ENCODE results near the gene GRM4. TPM values are rescaled to one million over a fixed set of nuclear protein-coding genes. Genes with fewer than 3 reads are reported as not detected.

Gene GRM4
- total RNA-seq, 1 experiment from 2014 or later = not detected

GRCh38 chr6:34157236-34157830 is 11.4 kb upstream of the GRM4 start:
- H3K4me3 Mint-ChIP-seq (ENCODE audit: unreplicated experiment) = no peak overlapping the region
- POLR2A ChIA-PET = interaction anchor here (0.7 kb wide), 1 partner anchor 446 kb away, joined by 3 read pairs; the partner anchor contains the start of gene UQCC2

GRCh38 chr6:34155471-34156300 is 9.8 kb upstream of the GRM4 start:
- Mint-ChIP-seq H3K36me3 (ENCODE audit: insufficient read depth, unreplicated experiment) (no peaks in the 10 kb centered on the region), H3K4me3 (ENCODE audit: unreplicated experiment) (no peak overlapping the region)

More at GRCh38 chr6:34157236-34157830, 11.4 kb upstream of the GRM4 start:
- intact Hi-C loops (cut with micrococcal nuclease) = no loop called here
- no peaks in the 10 kb centered on the region for H3K36me3 Mint-ChIP-seq (ENCODE audit: insufficient read depth, unreplicated experiment)
- H3K4me1 Mint-ChIP-seq (ENCODE audit: insufficient read depth, unreplicated experiment) = no peaks in the 10 kb centered on the region
- BruUV-seq (replicated peaks) = no TSS peak
- peaks cover 38% of the 10 kb centered on the region for H3K27me3 Mint-ChIP-seq (ENCODE audit: insufficient read depth, unreplicated experiment)
- no peak for TF ChIP-seq CTCF (IDR thresholded peaks at IDR 0.05; ENCODE audit: unreplicated experiment)
- DNase-seq (ENCODE audit: unreplicated experiment) = no peak
- H3K27ac Mint-ChIP-seq (ENCODE audit: low read depth, unreplicated experiment) = no peak overlapping the region
- CTCF ChIA-PET = interaction anchor here (0.6 to 6.2 kb wide), 5 partner anchors 102 to 387 kb away, joined by 3 to 93 read pairs (median 4); no protein-coding TSS in a partner anchor
- H3K9me3 Mint-ChIP-seq (ENCODE audit: unreplicated experiment) = no peaks in the 10 kb centered on the region

GRCh38 chr6:34154668-34155447 is 9.0 kb upstream of the GRM4 start:
- DNase-seq (ENCODE audit: unreplicated experiment) = peak; percentile 43
- ChIA-PET POLR2A (interaction anchor here (0.7 kb wide), 1 partner anchor 384 kb away, joined by 3 read pairs; no protein-coding TSS in a partner anchor), CTCF (interaction anchor here (0.6 to 6.2 kb wide), 35 partner anchors 9 to 664 kb away, joined by 3 to 93 read pairs (median 3); partner anchors contain the start of gene UQCC2)
- H3K9me3 Mint-ChIP-seq (ENCODE audit: unreplicated experiment) = no peaks in the 10 kb centered on the region
- H3K27ac Mint-ChIP-seq (ENCODE audit: low read depth, unreplicated experiment) = no peak overlapping the region
- TF ChIP-seq CTCF (IDR thresholded peaks at IDR 0.05; ENCODE audit: unreplicated experiment) = peak; percentile 99
- no peaks in the 10 kb centered on the region for H3K4me1 Mint-ChIP-seq (ENCODE audit: insufficient read depth, unreplicated experiment)
- no TSS peak for BruUV-seq (replicated peaks)
- peaks cover 63% of the 10 kb centered on the region for H3K27me3 Mint-ChIP-seq (ENCODE audit: insufficient read depth, unreplicated experiment)
- no peaks in the 10 kb centered on the region for H3K36me3 Mint-ChIP-seq (ENCODE audit: insufficient read depth, unreplicated experiment)
- H3K4me3 Mint-ChIP-seq (ENCODE audit: unreplicated experiment) = peak overlapping the region; percentile 46
- intact Hi-C loops (cut with micrococcal nuclease) = loop anchor here (1.0 to 5.0 kb wide), 4 partner anchors 100 to 568 kb away; no protein-coding TSS in a partner anchor

More at GRCh38 chr6:34155471-34156300, 9.8 kb upstream of the GRM4 start:
- Mint-ChIP-seq H3K27ac (ENCODE audit: low read depth, unreplicated experiment) (no peak overlapping the region), H3K4me1 (ENCODE audit: insufficient read depth, unreplicated experiment) (no peaks in the 10 kb centered on the region), H3K27me3 (ENCODE audit: insufficient read depth, unreplicated experiment) (peaks cover 54% of the 10 kb centered on the region), H3K9me3 (ENCODE audit: unreplicated experiment) (no peaks in the 10 kb centered on the region)
- no peak for TF ChIP-seq CTCF (IDR thresholded peaks at IDR 0.05; ENCODE audit: unreplicated experiment)
- DNase-seq (ENCODE audit: unreplicated experiment) = no peak
- BruUV-seq (replicated peaks) = no TSS peak
- CTCF ChIA-PET = interaction anchor here (0.6 to 6.2 kb wide), 30 partner anchors 8 to 665 kb away, joined by 3 to 93 read pairs (median 3); partner anchors contain the start of gene UQCC2
- POLR2A ChIA-PET = interaction anchor here (0.7 kb wide), 2 partner anchors 236 to 385 kb away, joined by 3 read pairs; no protein-coding TSS in a partner anchor
- intact Hi-C loops (cut with micrococcal nuclease) = no loop called here

Data from MCF 10A (cell line).